K562 (cell line): ENCODE measurements around the gene CNPY4. TPM values are rescaled to one million over a fixed set of nuclear protein-coding genes. Genes with fewer than 3 reads are reported as not detected.

Experiments
- ARHGAP35 ChIP-seq: fragments of 450-650 bp; IDR thresholded peaks from 2 replicates; pipeline ENCODE4 v1.6.1; 2018; ENCODE audit not compliant: partially characterized antibody
- BCOR ChIP-seq: fragments of 450-650 bp; IDR thresholded peaks from 2 replicates; pipeline ENCODE4 v1.6.1; 2016
- CHD7 ChIP-seq: fragments of 200-600 bp; sonication (generic); IDR thresholded peaks from one replicate; pipeline ENCODE4 v1.6.1; 2012; ENCODE audit warnings: mild to moderate bottlenecking, low read depth, low read length, inconsistent platforms
- CREM ChIP-seq: IDR thresholded peaks from 2 replicates; pipeline ENCODE4 v1.6.1; 2014; ENCODE audit warnings: antibody characterized with exemption, low read depth
- DEAF1 ChIP-seq: fragments of 450-650 bp; formaldehyde crosslinking; IDR thresholded peaks from 2 replicates; pipeline ENCODE4 v1.4.0; 2020; ENCODE audit warnings: mild to moderate bottlenecking, moderate library complexity
- EP300 ChIP-seq: IDR thresholded peaks from 2 replicates; pipeline ENCODE4 v1.6.1; 2012; ENCODE audit warnings: low read length, improper control_type of control experiment
- GATA2 ChIP-seq: sonication (generic); formaldehyde crosslinking; IDR thresholded peaks from 2 replicates; pipeline ENCODE4 v1.4.0; 2020; ENCODE audit warnings: mild to moderate bottlenecking, missing genetic modification reagents
- HDAC6 ChIP-seq: IDR thresholded peaks from 2 replicates; pipeline ENCODE4 v1.6.1; 2012; ENCODE audit warnings: low read depth, mild to moderate bottlenecking, control low read depth, inconsistent platforms, low read length, moderate library complexity
- KLF16 ChIP-seq: IDR thresholded peaks from 2 replicates; pipeline ENCODE4 v1.6.1; 2016; ENCODE audit warnings: antibody characterized with exemption
- MEIS2 ChIP-seq: fragments of 450-650 bp; IDR thresholded peaks from 2 replicates; pipeline ENCODE4 v1.6.1; 2014; ENCODE audit warnings: mild to moderate bottlenecking; ENCODE audit not compliant: partially characterized antibody
- NKRF ChIP-seq: fragments of 450-650 bp; IDR thresholded peaks from 2 replicates; pipeline ENCODE4 v1.6.1; 2016; ENCODE audit warnings: borderline replicate concordance
- PTBP1 ChIP-seq: fragments of 200-400 bp; formaldehyde crosslinking; IDR thresholded peaks from 2 replicates; pipeline ENCODE4 v1.6.1; 2017; ENCODE audit warnings: low read depth, low read length
- ZNF408 ChIP-seq: fragments of 250-450 bp; sonication (Bioruptor Pico); IDR thresholded peaks from 2 replicates; pipeline ENCODE4 v1.4.0; 2020; ENCODE audit warnings: low read depth, mild to moderate bottlenecking, moderate library complexity
- ZNF77 ChIP-seq: fragments of 250-450 bp; sonication (Bioruptor Pico); IDR thresholded peaks from 2 replicates; pipeline ENCODE4 v1.5.0; 2020
- polyA plus RNA-seq, 8 experiments: library from polyadenylated mRNA; depleted of rRNA in 4 of 8; stranded (reverse) in 5 of 8; unstranded in 3 of 8; fragments of >200 nt; fragmentation: Nextera tagmentation in 2 of 8; fragmentation: Illumina TruSeq in 1 of 8; extraction: Ambion mirVana in 2 of 8; extraction: Trizol in 1 of 8; gene quantifications; 2 replicates each; pipeline versions ENCODE4 v1.2.1 to v1.2.3, GENCODE V29; 2011 to 2014; ENCODE audit warnings: inconsistent platforms in 1 of 8, missing spikeins in 1 of 8
- total RNA-seq, 7 experiments: library from RNA; depleted of rRNA in 6 of 7; stranded (reverse); fragments of >200 nt in 6 of 7; fragmentation: Illumina TruSeq in 2 of 7; extraction: Trizol in 2 of 7; gene quantifications; 2 replicates each; pipeline versions ENCODE4 v1.2.1 to v1.2.3, GENCODE V29; 2011 to 2021; ENCODE audit warnings: low replicate concordance in 1 of 7

Gene CNPY4
- total and polyA plus RNA-seq, 9 of the 15 experiments (the other 6 are each of a cell fraction or from before 2014, with no cell fraction given): 1.9 to 11.2 (median 7.0) TPM

- TF ChIP-seq CHD7 (no peak), ZNF408 (no peak), ZNF77 (CRISPR knock-in tag) (no peak), PTBP1 (no peak), MEIS2 (peak; percentile 72), EP300 (no peak), NKRF (peak; percentile 54), DEAF1 (no peak), HDAC6 (no peak), CREM (peak; percentile 47), ARHGAP35 (no peak), GATA2 (CRISPR knock-in tag) (no peak), KLF16 (no peak), BCOR (no peak)
Measured at GRCh38 chr7:100157334-100158228, 38.1 kb downstream of the CNPY4 start (continued).
